HG03520 (cell line): Measurements from ENCODE around the gene MIA3.

Experiments
- ATAC-seq: cut with Tn5 transposase; IDR thresholded peaks from one replicate; pipeline ENCODE4 v1.9.1; 2021; ENCODE audit warnings: mild to moderate bottlenecking, moderate library complexity; ENCODE audit not compliant: unreplicated experiment

The MIA3 gene

GRCh38 chr1:222617367-222617951 is 438 bp upstream of the MIA3 start:
- peak; percentile 91 for ATAC-seq

GRCh38 chr1:222618880-222619596 is 1.1 kb downstream of the MIA3 start:
- ATAC-seq, result no peak

DNA sequence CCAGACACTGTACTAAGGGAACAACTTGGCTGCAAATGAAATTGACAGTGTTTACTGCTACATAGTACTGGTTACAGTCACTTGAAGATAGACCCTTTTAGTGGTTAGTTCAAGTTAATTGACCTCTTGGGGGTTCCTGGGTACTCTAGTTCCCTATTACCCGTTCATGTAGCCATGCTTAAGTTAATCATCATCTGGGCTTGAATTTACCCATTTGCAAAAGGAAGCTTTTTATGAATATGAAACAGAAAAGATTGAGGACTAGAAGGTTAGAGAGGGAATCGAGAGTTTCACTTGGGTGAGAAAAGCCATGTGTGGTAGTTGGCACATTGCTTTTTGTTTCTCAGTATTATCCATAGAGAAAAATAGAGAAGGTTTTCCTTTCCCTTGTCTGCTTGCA is 2.7 kb downstream of the MIA3 start:
- ATAC-seq, result no peak

GRCh38 chr1:222622765-222623164 is 4.9 kb downstream of the MIA3 start:
- ATAC-seq, result no peak

GRCh38 chr1:222623458-222623857 is 5.6 kb downstream of the MIA3 start:
- ATAC-seq, result no peak

DNA sequence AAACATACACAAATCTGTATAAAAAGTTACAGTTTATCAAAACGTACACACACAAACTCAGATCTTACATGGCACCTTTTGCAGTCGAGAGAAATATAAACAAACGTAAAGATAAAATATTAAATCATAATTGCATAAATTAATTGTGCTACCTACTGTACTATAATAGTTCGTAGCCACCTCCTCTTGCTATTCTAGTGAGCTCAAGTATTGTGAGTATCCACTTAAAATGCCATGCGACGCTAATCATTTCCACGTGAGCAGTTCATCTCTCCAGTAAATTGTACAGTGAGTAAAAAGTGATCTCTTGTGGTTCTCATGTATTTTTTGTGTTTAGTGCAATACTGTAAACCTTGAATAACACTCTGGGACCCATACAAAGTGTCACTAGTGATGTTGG is 6.3 kb downstream of the MIA3 start:
- ATAC-seq, result no peak

- no peak for ATAC-seq
Observed at GRCh38 chr1:222627232-222627631, 9.3 kb downstream of the MIA3 start.

- no peak for ATAC-seq
Observed at GRCh38 chr1:222629921-222630535, 12.1 kb downstream of the MIA3 start.

GRCh38 chr1:222631611-222632208 is 13.8 kb downstream of the MIA3 start:
- ATAC-seq, result no peak

DNA sequence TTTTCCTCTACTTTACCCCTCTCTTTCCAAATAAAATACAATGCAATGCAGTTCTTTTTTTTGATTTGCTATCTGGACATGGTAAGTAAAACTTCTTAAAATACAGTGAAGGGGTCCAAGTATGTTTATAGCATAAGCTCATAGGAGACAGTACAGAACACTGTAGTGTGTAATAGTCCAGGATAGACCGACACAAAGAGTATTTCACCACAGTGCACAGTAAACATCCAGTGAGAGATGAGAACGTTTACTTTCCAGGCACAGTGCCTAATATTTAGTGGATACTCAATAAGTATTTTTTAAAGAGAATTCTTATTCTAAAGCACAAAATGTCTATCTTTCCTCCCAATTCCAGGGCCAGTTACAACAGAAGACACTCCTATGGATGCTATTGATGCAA is 14.9 kb downstream of the MIA3 start:
- ATAC-seq, result no peak

DNA sequence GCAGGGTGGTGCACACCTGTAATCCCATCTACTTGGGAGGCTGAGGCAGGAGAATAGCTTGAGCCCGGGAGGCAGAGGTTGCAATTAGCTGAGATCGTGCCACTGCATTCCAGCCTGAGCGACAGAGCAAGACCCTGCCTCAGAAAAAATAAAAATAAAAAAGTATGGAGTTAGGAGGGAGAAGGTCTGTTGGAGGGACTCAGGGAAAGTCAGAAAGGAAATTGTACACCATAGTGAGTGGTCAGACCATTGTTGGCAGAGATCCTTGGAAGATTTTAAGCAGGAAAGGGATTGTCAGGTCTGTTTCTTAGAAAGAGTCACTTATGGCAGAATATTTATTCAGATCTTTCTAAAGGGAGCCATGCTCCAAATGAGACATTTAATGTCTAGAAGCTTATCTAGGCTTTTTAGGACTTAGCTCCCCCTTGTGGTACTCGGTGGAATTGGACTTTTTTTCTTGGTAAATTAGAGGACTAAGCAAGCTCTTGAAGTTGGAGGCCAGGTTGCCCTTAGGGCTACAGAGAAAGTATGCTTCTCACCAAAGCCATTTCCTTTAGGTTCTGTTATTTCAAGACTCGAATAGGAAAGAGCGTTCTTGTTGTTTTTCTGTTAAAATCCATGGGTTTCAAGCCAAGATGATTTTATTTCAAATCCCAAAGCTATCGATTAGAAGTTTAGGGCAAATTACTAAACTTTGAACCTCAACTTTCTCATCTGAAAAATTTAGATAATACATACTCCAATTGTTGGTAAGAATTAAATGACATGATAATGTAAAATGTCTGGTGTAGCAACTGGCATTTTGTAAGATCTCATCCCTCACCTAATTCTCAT is 16.5 kb downstream of the MIA3 start:
- peak; percentile 92 for ATAC-seq

DNA sequence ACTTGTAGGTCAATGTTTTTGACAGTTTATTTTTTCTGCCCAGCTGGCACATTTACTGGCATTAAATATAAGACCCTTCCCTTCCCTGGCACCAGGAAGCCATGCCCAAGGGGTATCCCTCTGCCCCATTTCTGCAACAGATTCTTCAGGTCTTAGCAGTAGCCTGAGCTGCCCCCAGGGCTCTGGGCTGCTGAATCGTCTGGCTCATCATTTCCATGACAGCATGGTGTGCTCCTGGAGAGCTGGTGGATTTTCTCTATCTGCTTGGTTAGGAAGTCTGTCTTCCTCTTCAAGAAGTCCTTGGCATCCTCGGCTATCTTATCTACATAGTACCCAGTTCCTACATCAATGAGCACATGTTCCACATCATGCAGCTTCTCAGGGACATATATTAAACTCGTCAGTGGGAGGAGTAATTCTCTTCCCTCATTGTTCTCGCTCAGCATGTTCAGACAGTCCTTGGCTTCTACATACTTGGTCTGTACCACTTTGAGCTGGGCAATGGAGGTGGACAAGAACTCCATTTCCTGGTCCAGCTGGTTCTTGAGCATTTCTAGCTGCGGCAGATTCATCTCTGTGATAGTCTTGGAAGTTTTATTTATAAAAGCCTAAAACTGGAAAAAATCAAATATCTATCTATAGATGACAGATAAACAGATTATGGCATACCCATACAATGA is 23.5 kb downstream of the MIA3 start:
- ATAC-seq, result no peak

- ATAC-seq, result no peak
Observed at GRCh38 chr1:222642468-222642867, 24.6 kb downstream of the MIA3 start.

DNA sequence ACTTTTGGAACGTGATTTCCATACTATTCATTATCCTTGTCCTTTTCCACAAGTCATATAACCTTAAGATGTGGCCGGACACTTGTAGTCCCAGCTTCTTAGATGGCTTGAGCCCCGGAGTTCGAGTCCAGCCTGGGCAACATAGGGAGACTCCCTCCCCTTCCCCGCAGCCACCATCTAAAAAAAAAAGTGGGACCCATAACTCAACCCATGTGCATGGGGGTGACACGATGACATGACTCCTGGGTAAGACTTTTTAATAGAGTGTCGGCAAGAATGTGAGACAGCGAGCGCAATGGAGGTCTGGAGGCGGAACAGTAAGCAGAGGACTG is 25.7 kb downstream of the MIA3 start:
- no peak for ATAC-seq

GRCh38 chr1:222643938-222644635 is 26.2 kb downstream of the MIA3 start:
- peak; percentile 94 for ATAC-seq

DNA sequence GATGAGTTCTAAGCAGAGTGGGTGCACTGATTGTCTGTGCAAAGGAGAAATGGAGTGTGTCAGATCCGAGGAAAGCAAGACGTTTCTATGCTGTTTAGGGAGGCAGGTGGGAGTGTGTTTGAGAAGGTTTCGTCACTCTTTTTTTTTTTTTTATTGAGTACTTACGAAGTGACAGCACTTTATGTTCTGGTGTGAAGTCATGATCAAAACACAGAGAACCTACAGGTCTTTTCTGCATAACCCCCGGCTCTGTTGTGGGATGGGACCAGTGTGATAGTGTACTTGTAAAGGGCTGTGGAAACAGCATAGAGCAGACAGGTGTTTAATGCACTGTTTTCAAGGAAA is 26.7 kb downstream of the MIA3 start:
- ATAC-seq, result no peak

DNA sequence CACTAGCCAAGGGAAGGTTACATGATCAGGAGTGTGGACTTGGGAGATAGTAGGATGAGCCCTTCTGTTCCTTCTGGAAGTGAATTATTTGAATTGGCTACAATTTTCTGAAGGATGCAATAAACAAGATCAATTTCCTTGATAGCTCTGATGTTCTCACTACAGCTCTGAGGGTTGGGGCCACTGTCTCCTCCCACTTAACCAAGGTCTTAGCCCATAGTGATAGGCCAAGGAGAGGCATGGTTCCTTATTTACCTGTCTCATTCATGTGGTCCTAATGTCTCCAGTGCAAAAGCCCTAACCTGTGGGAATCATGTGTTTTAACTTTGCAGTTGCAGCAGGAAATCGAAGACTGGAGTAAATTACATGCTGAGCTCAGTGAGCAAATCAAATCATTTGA is 34.8 kb downstream of the MIA3 start:
- no peak for ATAC-seq

DNA sequence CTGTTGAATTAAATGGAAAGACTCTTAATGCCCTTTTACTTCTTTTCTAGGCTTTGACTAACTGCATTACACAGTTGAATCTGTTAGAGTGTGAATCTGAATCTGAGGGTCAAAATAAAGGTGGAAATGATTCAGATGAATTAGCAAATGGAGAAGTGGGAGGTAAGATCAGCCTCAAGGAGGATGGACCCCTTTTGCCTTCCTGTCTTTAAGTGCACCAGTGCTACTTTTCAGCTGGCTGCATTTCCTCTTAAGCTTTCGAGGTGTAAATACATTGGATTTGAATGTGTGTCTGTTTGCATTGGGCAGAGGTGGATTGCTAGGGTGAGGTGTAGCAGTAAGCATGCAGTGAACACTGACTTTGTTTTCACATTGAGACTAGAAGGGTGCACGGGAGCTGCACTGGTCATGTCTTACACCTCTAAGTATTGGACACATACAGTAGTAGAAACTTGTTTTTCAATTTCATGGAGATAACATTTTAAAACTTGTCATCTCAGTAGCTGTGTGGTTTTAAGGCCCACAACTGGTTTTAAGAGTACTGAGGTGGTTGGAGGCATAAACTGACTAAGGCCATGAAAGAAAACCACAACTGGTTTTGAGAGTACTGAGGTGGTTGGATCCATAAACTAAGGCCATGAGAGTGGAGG is 35.4 kb downstream of the MIA3 start:
- ATAC-seq, result peak; percentile 62

- peak; percentile 93 for ATAC-seq
Observed at GRCh38 chr1:222654849-222655248, 37.0 kb downstream of the MIA3 start.
